Body of pancreas (tissue), 4 donors: Measurements from ENCODE around the gene GPR17. TPM values are rescaled to one million over a fixed set of nuclear protein-coding genes. Genes with fewer than 3 reads are reported as not detected.

Experiments
- ATAC-seq: fragments of 150-250 bp; one replicate; pipeline ENCODE4 v1.9.1; 2016
- DNase-seq, 4 donors: peaks; one replicate each; pipeline ENCODE4 v3.0.0-alpha.2; 2019
- H3K27ac ChIP-seq, 4 donors: fragments of 200-600 bp; sonication (generic); 1 replicate in 3 of 4; 2 replicates in 1 of 4; pipeline versions ENCODE4 v1.5.1 to v1.6.1; 2016 to 2019; ENCODE audit warnings: mild to moderate bottlenecking in 1 of 4, mixed read lengths in 1 of 4, moderate library complexity in 1 of 4
- H3K27me3 ChIP-seq, 2 donors: fragments of 200-600 bp; sonication (generic); one replicate each; pipeline ENCODE4 v1.6.0; 2016; ENCODE audit warnings: mild to moderate bottlenecking in 1 of 2
- H3K36me3 ChIP-seq, 2 donors: fragments of 200-600 bp; sonication (generic); replicated peaks in 1 of 2; 2 replicates each; pipeline ENCODE4 v1.5.1; 2016; ENCODE audit warnings: low read depth in 2 of 2; ENCODE audit not compliant: insufficient read depth in 1 of 2
- H3K4me1 ChIP-seq: fragments of 200-600 bp; sonication (generic); one replicate; pipeline ENCODE4 v1.6.0; 2016
- H3K4me3 ChIP-seq, 2 donors: fragments of 200-600 bp; sonication (generic); 1 replicate in 1 of 2; 2 replicates in 1 of 2; pipeline ENCODE4 v1.5.1; 2016 to 2019
- H3K9me3 ChIP-seq, 3 donors: fragments of 200-600 bp; sonication (generic); 1 replicate in 2 of 3; 2 replicates in 1 of 3; pipeline ENCODE4 v1.5.1; 2016
- POLR2A ChIP-seq, 3 donors: fragments of 450-650 bp; IDR thresholded peaks; one replicate each; pipeline ENCODE4 v1.6.1; 2016; ENCODE audit warnings: antibody characterized with exemption in 3 of 3, mild to moderate bottlenecking in 2 of 3
- WGBS, 2 donors: methylation state at CpG; one replicate each; pipeline ENCODE4 v1.1.5; 2017; 5-methylcytosine and 5-hydroxymethylcytosine counted together
- intact Hi-C: fragments of 100-400 bp; cut with DNase I; formaldehyde crosslinking; loops from one replicate; pipeline ENCODE4 v1.15.1; 2023
- total RNA-seq, 2 donors: library from RNA; depleted of rRNA; stranded (reverse); fragments of >200 nt; gene quantifications; one replicate each; pipeline ENCODE4 v1.1.0, GENCODE V29; 2016
- TF ChIP-seq, protein P1 (sequence below), 7 experiments: fragments of 450-650 bp in 4 of 7; fragments of 200-600 bp in 3 of 7; sonication (generic) in 3 of 7; IDR thresholded peaks; one replicate each; pipeline ENCODE4 v1.5.1; 2016 to 2019; ENCODE audit warnings: antibody characterized with exemption in 7 of 7

The GPR17 gene
- total RNA-seq, 2 donors from 2014 or later, result 0.26 TPM; not detected in 1

DNA sequence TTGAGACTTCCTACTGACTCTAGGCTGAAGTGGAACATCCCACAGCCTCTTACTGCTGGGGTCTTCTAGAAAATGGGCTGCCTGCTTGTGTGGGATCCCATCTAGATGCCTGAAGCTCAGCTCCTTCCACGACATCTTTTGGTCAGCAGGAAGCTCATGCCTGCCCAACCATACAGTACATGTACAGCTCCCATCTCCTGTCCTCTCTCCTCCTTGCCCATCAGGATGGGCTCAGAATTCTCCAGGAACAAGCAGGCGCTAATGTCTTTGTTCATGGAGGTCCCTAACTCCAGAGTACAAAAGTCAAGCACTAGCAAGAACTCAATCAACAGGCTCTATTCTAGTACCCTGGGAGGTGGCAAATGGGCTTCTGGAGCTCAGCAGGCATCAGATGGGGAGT, 31.7 kb upstream of the GPR17 start:
- no peaks in the 10 kb centered on the region for H3K36me3 ChIP-seq
- H3K4me3 ChIP-seq, result no peak overlapping the region
- no peak for TF ChIP-seq POLR2A (IDR thresholded peaks at IDR 0.05)
- TF ChIP-seq, protein P1, sequence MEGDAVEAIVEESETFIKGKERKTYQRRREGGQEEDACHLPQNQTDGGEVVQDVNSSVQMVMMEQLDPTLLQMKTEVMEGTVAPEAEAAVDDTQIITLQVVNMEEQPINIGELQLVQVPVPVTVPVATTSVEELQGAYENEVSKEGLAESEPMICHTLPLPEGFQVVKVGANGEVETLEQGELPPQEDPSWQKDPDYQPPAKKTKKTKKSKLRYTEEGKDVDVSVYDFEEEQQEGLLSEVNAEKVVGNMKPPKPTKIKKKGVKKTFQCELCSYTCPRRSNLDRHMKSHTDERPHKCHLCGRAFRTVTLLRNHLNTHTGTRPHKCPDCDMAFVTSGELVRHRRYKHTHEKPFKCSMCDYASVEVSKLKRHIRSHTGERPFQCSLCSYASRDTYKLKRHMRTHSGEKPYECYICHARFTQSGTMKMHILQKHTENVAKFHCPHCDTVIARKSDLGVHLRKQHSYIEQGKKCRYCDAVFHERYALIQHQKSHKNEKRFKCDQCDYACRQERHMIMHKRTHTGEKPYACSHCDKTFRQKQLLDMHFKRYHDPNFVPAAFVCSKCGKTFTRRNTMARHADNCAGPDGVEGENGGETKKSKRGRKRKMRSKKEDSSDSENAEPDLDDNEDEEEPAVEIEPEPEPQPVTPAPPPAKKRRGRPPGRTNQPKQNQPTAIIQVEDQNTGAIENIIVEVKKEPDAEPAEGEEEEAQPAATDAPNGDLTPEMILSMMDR (IDR thresholded peaks at IDR 0.05), result no peak
- no peaks in the 10 kb centered on the region for H3K4me1 ChIP-seq
- ATAC-seq (no peak), DNase-seq (no peak)
- no peaks in the 10 kb centered on the region for H3K27me3 ChIP-seq
- intact Hi-C loops, result no loop called here
- H3K9me3 ChIP-seq, result peaks cover 0 to 15% (median 0%) of the 10 kb centered on the region in 3 donors
- 81 to 100% methylated on average over 2 of the region's 2 CpGs for WGBS, 2 donors
- H3K27ac ChIP-seq, result no peak overlapping the region

DNA sequence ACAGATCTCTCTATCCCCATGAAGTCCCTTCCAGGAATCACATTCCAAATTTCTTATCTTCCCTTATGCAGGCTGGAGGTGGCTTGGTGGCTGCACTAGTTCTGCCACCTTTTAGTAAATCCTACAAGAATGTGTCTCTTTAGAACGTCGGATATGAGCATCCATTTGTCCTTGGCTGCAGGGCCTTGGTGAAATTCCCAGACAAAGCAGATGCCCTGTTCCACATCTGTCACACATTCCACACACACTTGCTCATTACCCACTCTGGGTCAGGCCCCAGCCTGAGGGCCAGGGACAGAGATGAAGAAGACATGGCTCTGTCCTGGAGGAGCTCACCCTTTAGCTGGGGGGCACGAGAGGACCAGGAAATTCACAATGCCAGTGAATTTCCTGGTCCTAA, 31.2 kb upstream of the GPR17 start:
- ATAC-seq, result no peak
- Histone ChIP-seq H3K9me3 (peaks cover 0 to 15% (median 0%) of the 10 kb centered on the region in 3 donors), H3K4me3 (no peak overlapping the region), H3K4me1 (no peaks in the 10 kb centered on the region), H3K27ac (no peak overlapping the region), H3K36me3 (no peaks in the 10 kb centered on the region), H3K27me3 (no peaks in the 10 kb centered on the region)
- WGBS, 2 donors, result 46 to 64% methylated on average over 3 of the region's 3 CpGs
- intact Hi-C loops, result no loop called here
- DNase-seq, result no peak
- no peak for TF ChIP-seq POLR2A (IDR thresholded peaks at IDR 0.05)
- TF ChIP-seq, protein P1 (IDR thresholded peaks at IDR 0.05), result no peak

DNA sequence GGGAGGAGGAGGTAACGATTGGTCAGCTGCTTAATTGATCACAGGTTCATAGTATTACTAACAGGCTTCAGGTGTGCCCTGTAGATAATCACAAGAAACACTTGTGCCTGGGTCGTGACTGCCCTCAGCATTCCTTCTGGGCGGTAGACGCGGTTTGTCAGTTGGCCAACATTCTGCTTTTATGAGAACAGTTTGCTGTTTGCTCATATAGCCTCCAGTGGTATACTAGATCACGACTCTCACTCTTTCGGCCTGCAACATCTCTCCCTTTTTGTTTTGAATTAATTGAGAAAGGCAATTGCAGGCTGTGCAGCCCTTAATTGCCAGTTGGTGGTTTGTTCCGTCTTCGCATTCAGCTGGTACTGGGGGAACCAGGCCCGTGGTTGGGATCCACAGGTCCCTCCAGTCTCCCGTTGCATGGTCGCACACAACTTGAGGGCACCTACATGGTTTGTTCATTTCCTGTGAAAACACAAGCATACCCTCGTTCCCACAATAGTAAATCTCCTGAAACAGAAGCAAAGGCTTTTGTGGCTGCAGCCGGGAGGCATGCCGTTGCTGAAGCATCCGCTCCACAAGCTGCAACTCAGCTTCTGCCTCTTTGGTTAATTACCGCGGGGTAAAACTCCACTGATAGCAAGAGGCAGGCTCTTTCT, 30.3 kb upstream of the GPR17 start:
- TF ChIP-seq POLR2A (IDR thresholded peaks at IDR 0.05), result no peak
- TF ChIP-seq, protein P1 (IDR thresholded peaks at IDR 0.05), result no peak
- ATAC-seq (no peak), DNase-seq (no peak)
- WGBS, 2 donors, result 66 to 69% methylated on average over 17 to 18 of the region's 18 CpGs
- intact Hi-C loops, result no loop called here
- Histone ChIP-seq H3K27me3 (no peaks in the 10 kb centered on the region), H3K36me3 (no peaks in the 10 kb centered on the region), H3K9me3 (peaks cover 0 to 15% (median 0%) of the 10 kb centered on the region in 3 donors), H3K4me1 (no peaks in the 10 kb centered on the region), H3K27ac (no peak overlapping the region), H3K4me3 (no peak overlapping the region)

DNA sequence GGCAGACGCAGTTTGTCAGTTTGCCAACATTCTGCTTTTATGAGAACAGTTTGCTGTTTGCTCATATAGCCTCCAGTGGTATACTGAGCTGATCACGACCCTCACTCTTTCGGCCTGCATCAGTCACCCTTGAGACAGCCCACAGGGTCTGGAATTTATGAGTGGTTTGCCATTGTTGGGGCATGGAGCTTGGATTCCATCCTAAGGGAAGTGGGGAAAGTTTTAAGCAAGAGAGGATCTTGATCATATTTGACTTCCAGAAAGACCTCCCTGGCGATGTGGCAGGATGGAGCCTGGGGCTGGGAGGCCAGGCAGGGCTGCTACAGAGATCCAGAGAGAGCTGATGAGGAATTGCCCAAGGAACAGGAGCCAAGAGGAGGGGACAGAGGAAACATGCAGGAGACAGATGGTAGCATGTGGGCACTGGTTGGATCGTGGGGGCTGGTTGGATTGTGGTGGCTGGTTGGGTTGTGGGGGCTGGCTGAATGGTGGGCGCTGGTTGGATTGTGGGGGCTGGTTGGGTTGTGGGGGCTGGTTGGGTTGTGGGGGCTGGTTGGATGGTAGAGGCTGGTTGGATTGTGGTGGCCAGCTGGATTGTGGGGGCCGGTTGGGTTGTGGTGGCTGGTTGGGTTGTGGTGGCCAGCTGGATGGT, 27.3 kb upstream of the GPR17 start:
- no peak for DNase-seq
- intact Hi-C loops, result no loop called here
- no peak for ATAC-seq
- 66 to 70% methylated on average over 7 of the region's 7 CpGs for WGBS, 2 donors
- no peaks in the 10 kb centered on the region for H3K9me3 ChIP-seq
- H3K4me1 ChIP-seq, result no peaks in the 10 kb centered on the region
- no peaks in the 10 kb centered on the region for H3K36me3 ChIP-seq
- H3K27ac ChIP-seq, result no peak overlapping the region
- no peak overlapping the region for H3K4me3 ChIP-seq
- H3K27me3 ChIP-seq, result no peaks in the 10 kb centered on the region
- TF ChIP-seq POLR2A (IDR thresholded peaks at IDR 0.05), result no peak
- TF ChIP-seq, protein P1 (IDR thresholded peaks at IDR 0.05), result no peak

DNA sequence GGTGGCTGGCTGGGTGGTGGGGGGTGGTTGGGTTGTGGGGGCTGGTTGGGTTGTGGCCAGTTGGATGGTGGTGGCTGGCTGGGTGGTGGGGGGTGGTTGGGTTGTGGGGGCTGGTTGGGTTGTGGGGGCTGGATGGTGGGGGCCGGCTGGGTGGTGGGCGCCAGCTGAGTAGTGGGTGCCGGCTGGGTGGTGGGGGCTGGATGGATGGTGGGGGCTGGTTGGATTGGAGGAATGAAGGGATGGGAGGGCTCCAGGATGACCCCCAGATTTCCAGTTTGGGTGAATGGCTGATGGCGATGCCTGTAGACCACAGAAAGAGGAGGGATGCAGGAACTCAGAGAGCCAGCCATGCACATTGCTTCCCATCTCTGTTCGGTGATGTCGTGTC, 26.8 kb upstream of the GPR17 start:
- whole genome bisulfite sequencing, 2 donors, result 89 to 91% methylated on average over 6 of the region's 6 CpGs
- intact Hi-C loops, result no loop called here

More for the DNA sequence above, 26.8 kb upstream of the GPR17 start:
- Histone ChIP-seq H3K9me3 (no peaks in the 10 kb centered on the region), H3K36me3 (no peaks in the 10 kb centered on the region), H3K4me1 (no peaks in the 10 kb centered on the region), H3K27ac (no peak overlapping the region), H3K4me3 (no peak overlapping the region), H3K27me3 (no peaks in the 10 kb centered on the region)
- no peak for ATAC-seq
- TF ChIP-seq, protein P1 (IDR thresholded peaks at IDR 0.05), result no peak
- no peak for TF ChIP-seq POLR2A (IDR thresholded peaks at IDR 0.05)
- peak in 2 of 4 donors; percentile 3 to 5 for DNase-seq
